ENCODE results near the gene SBNO2.

- TF ChIP-seq, protein P1, sequence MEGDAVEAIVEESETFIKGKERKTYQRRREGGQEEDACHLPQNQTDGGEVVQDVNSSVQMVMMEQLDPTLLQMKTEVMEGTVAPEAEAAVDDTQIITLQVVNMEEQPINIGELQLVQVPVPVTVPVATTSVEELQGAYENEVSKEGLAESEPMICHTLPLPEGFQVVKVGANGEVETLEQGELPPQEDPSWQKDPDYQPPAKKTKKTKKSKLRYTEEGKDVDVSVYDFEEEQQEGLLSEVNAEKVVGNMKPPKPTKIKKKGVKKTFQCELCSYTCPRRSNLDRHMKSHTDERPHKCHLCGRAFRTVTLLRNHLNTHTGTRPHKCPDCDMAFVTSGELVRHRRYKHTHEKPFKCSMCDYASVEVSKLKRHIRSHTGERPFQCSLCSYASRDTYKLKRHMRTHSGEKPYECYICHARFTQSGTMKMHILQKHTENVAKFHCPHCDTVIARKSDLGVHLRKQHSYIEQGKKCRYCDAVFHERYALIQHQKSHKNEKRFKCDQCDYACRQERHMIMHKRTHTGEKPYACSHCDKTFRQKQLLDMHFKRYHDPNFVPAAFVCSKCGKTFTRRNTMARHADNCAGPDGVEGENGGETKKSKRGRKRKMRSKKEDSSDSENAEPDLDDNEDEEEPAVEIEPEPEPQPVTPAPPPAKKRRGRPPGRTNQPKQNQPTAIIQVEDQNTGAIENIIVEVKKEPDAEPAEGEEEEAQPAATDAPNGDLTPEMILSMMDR (conservative IDR thresholded peaks at IDR 0.05; ENCODE audit: low read length) = no peak
- TF ChIP-seq EZH2phosphoT487 (IDR thresholded peaks at IDR 0.05; ENCODE audit: borderline replicate concordance, low read depth, low read length) = no peak
These were observed 116.0 kb downstream of the SBNO2 start for GRCh38 chr19:1058112-1058511.
